Upper lobe of left lung (tissue), 6 donors: Measurements from ENCODE around the gene TSGA10. TPM values are rescaled to one million over a fixed set of nuclear protein-coding genes. Genes with fewer than 3 reads are reported as not detected.

Experiments
- ATAC-seq, 2 donors: fragments of 200-7000 bp; cut with Tn5 transposase; one replicate each; pipeline ENCODE4 v1.9.1; 2022; ENCODE audit warnings: mild to moderate bottlenecking in 2 of 2, moderate library complexity in 2 of 2; ENCODE audit not compliant: low FRiP score in 2 of 2
- DNase-seq, 2 donors: peaks; one replicate each; pipeline ENCODE4 v3.0.0-alpha.2; 2019 to 2020
- H3K27ac ChIP-seq, 4 donors: fragments of 200-600 bp; sonication (generic); one replicate each; pipeline ENCODE4 v1.5.1; 2016 to 2019
- H3K27me3 ChIP-seq, 4 donors: fragments of 200-600 bp; sonication (generic); one replicate each; pipeline ENCODE4 v1.5.1; 2017 to 2019
- H3K36me3 ChIP-seq, 4 donors: fragments of 200-600 bp; sonication (generic); one replicate each; pipeline ENCODE4 v1.5.1; 2016 to 2019
- H3K4me1 ChIP-seq, 4 donors: fragments of 200-600 bp; sonication (generic); one replicate each; pipeline ENCODE4 v1.5.1; 2018 to 2019
- H3K4me3 ChIP-seq, 4 donors: fragments of 200-600 bp; sonication (generic); one replicate each; pipeline ENCODE4 v1.5.1; 2017 to 2019; ENCODE audit warnings: mild to moderate bottlenecking in 2 of 4, moderate library complexity in 1 of 4
- H3K9me3 ChIP-seq, 4 donors: fragments of 200-600 bp; sonication (generic); one replicate each; pipeline ENCODE4 v1.5.1; 2018 to 2019
- CTCF ChIP-seq, 6 experiments: fragments of 450-650 bp in 4 of 6; fragments of 200-600 bp in 2 of 6; sonication (generic) in 2 of 6; IDR thresholded peaks; one replicate each; pipeline ENCODE4 v1.5.1; 2016 to 2019; ENCODE audit warnings: antibody characterized with exemption in 6 of 6
- EP300 ChIP-seq, 4 donors: sonication (generic); formaldehyde crosslinking; IDR thresholded peaks; one replicate each; pipeline ENCODE4 v1.5.1; 2017; ENCODE audit warnings: antibody characterized with exemption in 4 of 4, control low read depth in 2 of 4
- POLR2A ChIP-seq, 4 donors: fragments of 450-650 bp; IDR thresholded peaks; one replicate each; pipeline ENCODE4 v1.5.1; 2016 to 2017; ENCODE audit warnings: antibody characterized with exemption in 4 of 4, mild to moderate bottlenecking in 2 of 4
- POLR2AphosphoS5 ChIP-seq, 2 donors: sonication (generic); formaldehyde crosslinking; IDR thresholded peaks; one replicate each; pipeline ENCODE4 v1.5.1; 2017; ENCODE audit warnings: antibody characterized with exemption in 2 of 2
- WGBS, 2 donors: methylation state at CpG; one replicate each; pipeline ENCODE4 v1.1.5; 2017 to 2018; 5-methylcytosine and 5-hydroxymethylcytosine counted together
- total RNA-seq, 6 donors: library from RNA; depleted of rRNA in 4 of 6; stranded (reverse); fragments of >200 nt in 4 of 6; gene quantifications; one replicate each; pipeline versions ENCODE4 v1.1.0 to v1.2.1, GENCODE V29; 2016 to 2021
- donor health status: DM: no; HTN: no; CAD: no; lungs with moderate emphysema.
- donor health status: DM: no; HTN: yes; CAD: no; lungs with severe emphysema.

The TSGA10 gene
- total RNA-seq, 6 donors from 2014 or later: 3.9 to 33.8 (median 9.4) TPM

DNA sequence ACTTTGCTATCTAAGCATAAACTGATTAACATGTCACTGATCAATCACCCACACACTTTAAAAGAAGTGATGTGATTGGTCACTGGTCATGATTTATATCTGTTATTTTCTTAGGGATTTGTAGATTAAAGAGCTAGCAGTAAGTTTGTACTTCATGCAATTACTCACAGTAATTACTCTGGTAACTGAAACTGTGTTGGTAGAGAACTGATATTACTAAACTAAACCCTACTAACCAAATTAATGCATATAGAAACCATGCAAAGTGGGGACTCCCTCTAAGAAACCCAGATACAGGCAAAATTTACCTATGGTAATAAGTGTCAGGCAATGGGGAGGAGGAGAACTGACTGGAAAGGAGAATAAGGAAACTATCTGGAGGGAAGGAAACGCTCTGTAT, 58.0 kb downstream of the TSGA10 start:
- no peaks in the 10 kb centered on the region for H3K36me3 ChIP-seq
- TF ChIP-seq POLR2AphosphoS5 (IDR thresholded peaks at IDR 0.05) (no peak), POLR2A (IDR thresholded peaks at IDR 0.05) (no peak), CTCF (IDR thresholded peaks at IDR 0.05) (no peak), EP300 (IDR thresholded peaks at IDR 0.05) (no peak)
- H3K27ac ChIP-seq: no peak overlapping the region
- DNase-seq (no peak), ATAC-seq (no peak)
- WGBS, 2 donors: 85 to 90% methylated on average over 1 of the region's 1 CpG
- no peaks in the 10 kb centered on the region for H3K27me3 ChIP-seq
- no peak overlapping the region for H3K4me3 ChIP-seq
- peaks cover 0 to 5% (median 2%) of the 10 kb centered on the region in 4 donors for H3K4me1 ChIP-seq
- H3K9me3 ChIP-seq: peaks cover 0 to 5% (median 2%) of the 10 kb centered on the region in 4 donors

GRCh38 chr2:99088017-99088416, 66.7 kb downstream of the TSGA10 start:
- Histone ChIP-seq H3K27me3 (no peaks in the 10 kb centered on the region), H3K27ac (no peak overlapping the region), H3K4me1 (no peaks in the 10 kb centered on the region), H3K4me3 (no peak overlapping the region), H3K36me3 (no peaks in the 10 kb centered on the region), H3K9me3 (no peaks in the 10 kb centered on the region)
- no peak for TF ChIP-seq POLR2A (IDR thresholded peaks at IDR 0.05)
- no peak for TF ChIP-seq EP300 (IDR thresholded peaks at IDR 0.05)
- TF ChIP-seq CTCF (IDR thresholded peaks at IDR 0.05): no peak
- TF ChIP-seq POLR2AphosphoS5 (IDR thresholded peaks at IDR 0.05): no peak
- WGBS, 2 donors: 62 to 72% methylated on average over 1 of the region's 1 CpG
- DNase-seq: no peak
- no peak for ATAC-seq

- no peak overlapping the region for H3K27ac ChIP-seq
- ATAC-seq: no peak
- DNase-seq: no peak
- no peak for TF ChIP-seq CTCF (IDR thresholded peaks at IDR 0.05)
- TF ChIP-seq POLR2A (IDR thresholded peaks at IDR 0.05): no peak
- no peak overlapping the region for H3K4me3 ChIP-seq
- no peaks in the 10 kb centered on the region for H3K36me3 ChIP-seq
- no peaks in the 10 kb centered on the region for H3K27me3 ChIP-seq
- WGBS, 2 donors: 69 to 75% methylated on average over 1 of the region's 1 CpG
- no peaks in the 10 kb centered on the region for H3K4me1 ChIP-seq
- H3K9me3 ChIP-seq: no peaks in the 10 kb centered on the region
Observed at GRCh38 chr2:99086385-99086784, 68.4 kb downstream of the TSGA10 start.

DNA sequence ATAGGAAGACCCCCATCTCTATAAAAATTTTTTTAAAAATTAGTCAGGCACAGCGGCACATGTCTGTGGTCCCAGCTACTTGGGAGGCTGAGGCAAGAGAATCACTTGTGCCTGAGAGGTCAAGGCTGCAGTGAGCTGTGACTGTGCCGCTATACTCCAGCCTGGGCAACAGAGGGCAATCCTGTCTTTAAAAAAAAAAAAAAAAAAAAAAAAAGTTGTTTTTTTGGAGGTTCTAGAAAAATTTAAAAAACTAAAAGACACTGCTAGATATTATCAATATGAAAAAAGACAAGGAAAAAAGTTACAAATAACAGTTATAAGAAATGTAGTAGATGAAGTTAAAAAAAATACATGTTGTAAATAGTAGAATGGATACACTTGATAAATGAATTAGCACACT, 69.3 kb downstream of the TSGA10 start:
- DNase-seq (no peak), ATAC-seq (no peak)
- no peak for TF ChIP-seq POLR2A (IDR thresholded peaks at IDR 0.05)
- TF ChIP-seq CTCF (IDR thresholded peaks at IDR 0.05): peak in 1 of 6 experiments; percentile 18
- H3K9me3 ChIP-seq: no peaks in the 10 kb centered on the region
- H3K36me3 ChIP-seq: no peaks in the 10 kb centered on the region
- H3K4me3 ChIP-seq: no peak overlapping the region
- H3K27me3 ChIP-seq: no peaks in the 10 kb centered on the region
- H3K4me1 ChIP-seq: no peaks in the 10 kb centered on the region
- WGBS, 2 donors: 70 to 82% methylated on average over 2 of the region's 2 CpGs
- H3K27ac ChIP-seq: no peak overlapping the region

DNA sequence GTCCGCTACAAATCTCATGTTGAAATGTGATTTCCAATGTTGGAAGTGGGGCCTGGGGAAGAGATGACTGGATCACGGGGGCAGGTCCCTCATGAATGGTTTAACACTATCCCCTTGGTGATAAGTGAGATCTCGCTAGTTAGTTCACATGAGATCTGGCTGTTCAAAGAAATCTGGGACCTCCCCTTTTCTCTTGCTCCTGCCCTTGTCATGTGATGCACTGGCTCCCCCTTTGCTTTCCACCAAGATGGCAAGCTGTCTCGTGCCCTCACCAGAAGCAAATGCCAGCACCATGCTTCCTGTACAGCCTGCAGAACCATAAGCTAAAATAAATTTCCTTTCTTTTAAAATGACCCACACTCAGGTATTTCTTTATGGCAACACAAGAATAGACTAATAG, 70.5 kb downstream of the TSGA10 start:
- no peak for TF ChIP-seq POLR2A (IDR thresholded peaks at IDR 0.05)
- TF ChIP-seq CTCF (IDR thresholded peaks at IDR 0.05): no peak
- no peak for TF ChIP-seq POLR2AphosphoS5 (IDR thresholded peaks at IDR 0.05)
- no peak for TF ChIP-seq EP300 (IDR thresholded peaks at IDR 0.05)
- no peak for ATAC-seq
- no peaks in the 10 kb centered on the region for H3K9me3 ChIP-seq
- no peaks in the 10 kb centered on the region for H3K4me1 ChIP-seq
- no peak for DNase-seq
- H3K27me3 ChIP-seq: no peaks in the 10 kb centered on the region
- H3K4me3 ChIP-seq: no peak overlapping the region
- H3K27ac ChIP-seq: no peak overlapping the region
- WGBS, 2 donors: 77% methylated on average over 4 of the region's 4 CpGs
- no peaks in the 10 kb centered on the region for H3K36me3 ChIP-seq
